ENCODE measurements around the gene TSPAN9. TPM values are rescaled to one million over a fixed set of nuclear protein-coding genes. Genes with fewer than 3 reads are reported as not detected.

TSPAN9 gene
- total RNA-seq, 1 experiment from 2014 or later, result 23.0 TPM

GRCh38 chr12:3160081-3160480 is 82.9 kb downstream of the TSPAN9 start:
- no peak overlapping the region for H3K4me3 ChIP-seq
- no peaks in the 10 kb centered on the region for H3K36me3 ChIP-seq
- H3K9me3 ChIP-seq (replicated peaks), result no peaks in the 10 kb centered on the region
- no peak overlapping the region; the same call in 1 of the 2 replicates for H3K27ac ChIP-seq
- peaks cover 26% of the 10 kb centered on the region for H3K4me1 ChIP-seq (replicated peaks)
- H3K27me3 ChIP-seq (replicated peaks), result no peaks in the 10 kb centered on the region
- DNase-seq (ENCODE audit: low read depth in 1 of 2, low spot score in 2 of 2), result no peak

GRCh38 chr12:3161861-3162260 is 84.7 kb downstream of the TSPAN9 start:
- H3K36me3 ChIP-seq, result no peaks in the 10 kb centered on the region
- H3K27ac ChIP-seq, result no peak overlapping the region
- H3K4me1 ChIP-seq (replicated peaks), result peaks cover 26% of the 10 kb centered on the region
- no peaks in the 10 kb centered on the region for H3K9me3 ChIP-seq (replicated peaks)
- no peaks in the 10 kb centered on the region for H3K27me3 ChIP-seq (replicated peaks)
- H3K4me3 ChIP-seq, result no peak overlapping the region
- DNase-seq (ENCODE audit: low read depth in 1 of 2, low spot score in 2 of 2), result no peak

- no peak overlapping the region for H3K27ac ChIP-seq
- no peaks in the 10 kb centered on the region for H3K36me3 ChIP-seq
- H3K4me3 ChIP-seq, result no peak overlapping the region
- peaks cover 28% of the 10 kb centered on the region for H3K4me1 ChIP-seq (replicated peaks)
- H3K9me3 ChIP-seq (replicated peaks), result no peaks in the 10 kb centered on the region
- DNase-seq (ENCODE audit: low read depth in 1 of 2, low spot score in 2 of 2), result no peak
- H3K27me3 ChIP-seq (replicated peaks), result no peaks in the 10 kb centered on the region
Observed at GRCh38 chr12:3164454-3165077, 87.4 kb downstream of the TSPAN9 start.

- no peak overlapping the region for H3K4me3 ChIP-seq
- no peaks in the 10 kb centered on the region for H3K36me3 ChIP-seq
- DNase-seq (ENCODE audit: low read depth in 1 of 2, low spot score in 2 of 2), result no peak
- H3K27ac ChIP-seq, result no peak overlapping the region
- peaks cover 28% of the 10 kb centered on the region for H3K4me1 ChIP-seq (replicated peaks)
- no peaks in the 10 kb centered on the region for H3K9me3 ChIP-seq (replicated peaks)
- H3K27me3 ChIP-seq (replicated peaks), result no peaks in the 10 kb centered on the region
Observed at GRCh38 chr12:3165078-3165980, 88.2 kb downstream of the TSPAN9 start.

- no peaks in the 10 kb centered on the region for H3K9me3 ChIP-seq (replicated peaks)
- DNase-seq (ENCODE audit: low read depth in 1 of 2, low spot score in 2 of 2), result no peak
- H3K36me3 ChIP-seq, result no peaks in the 10 kb centered on the region
- H3K4me3 ChIP-seq, result no peak overlapping the region
- H3K27me3 ChIP-seq (replicated peaks), result no peaks in the 10 kb centered on the region
- H3K4me1 ChIP-seq (replicated peaks), result peaks cover 44% of the 10 kb centered on the region
- no peak overlapping the region for H3K27ac ChIP-seq
Observed at GRCh38 chr12:3167636-3168035, 90.5 kb downstream of the TSPAN9 start.

GRCh38 chr12:3168223-3169221 is 91.3 kb downstream of the TSPAN9 start:
- H3K4me1 ChIP-seq (replicated peaks), result peaks cover 46% of the 10 kb centered on the region
- DNase-seq (ENCODE audit: low read depth in 1 of 2, low spot score in 2 of 2), result peak; percentile 88 to 92
- no peaks in the 10 kb centered on the region for H3K36me3 ChIP-seq
- no peaks in the 10 kb centered on the region for H3K27me3 ChIP-seq (replicated peaks)
- H3K4me3 ChIP-seq, result no peak overlapping the region
- no peaks in the 10 kb centered on the region for H3K9me3 ChIP-seq (replicated peaks)
- peak overlapping the region; percentile 82 for H3K27ac ChIP-seq

GRCh38 chr12:3170423-3171194 is 93.4 kb downstream of the TSPAN9 start:
- DNase-seq (ENCODE audit: low read depth in 1 of 2, low spot score in 2 of 2), result peak; percentile 81 to 88
- H3K9me3 ChIP-seq (replicated peaks), result no peaks in the 10 kb centered on the region
- H3K27ac ChIP-seq, result peak overlapping the region; percentile 89
- H3K4me1 ChIP-seq (replicated peaks), result peaks cover 51% of the 10 kb centered on the region
- no peaks in the 10 kb centered on the region for H3K36me3 ChIP-seq
- H3K27me3 ChIP-seq (replicated peaks), result no peaks in the 10 kb centered on the region
- no peak overlapping the region for H3K4me3 ChIP-seq

- H3K27ac ChIP-seq, result peak overlapping the region; percentile 89
- no peaks in the 10 kb centered on the region for H3K27me3 ChIP-seq (replicated peaks)
- peaks cover 51% of the 10 kb centered on the region for H3K4me1 ChIP-seq (replicated peaks)
- DNase-seq (ENCODE audit: low read depth in 1 of 2, low spot score in 2 of 2), result no peak
- H3K36me3 ChIP-seq, result no peaks in the 10 kb centered on the region
- H3K9me3 ChIP-seq (replicated peaks), result no peaks in the 10 kb centered on the region
- H3K4me3 ChIP-seq, result no peak overlapping the region
Observed at GRCh38 chr12:3171195-3171591, 94.0 kb downstream of the TSPAN9 start.

- DNase-seq (ENCODE audit: low read depth in 1 of 2, low spot score in 2 of 2), result no peak
- no peak overlapping the region for H3K27ac ChIP-seq
- no peak overlapping the region for H3K4me3 ChIP-seq
- no peaks in the 10 kb centered on the region for H3K27me3 ChIP-seq (replicated peaks)
- no peaks in the 10 kb centered on the region for H3K9me3 ChIP-seq (replicated peaks)
- H3K36me3 ChIP-seq, result no peaks in the 10 kb centered on the region
- H3K4me1 ChIP-seq (replicated peaks), result peaks cover 51% of the 10 kb centered on the region
Observed at GRCh38 chr12:3172124-3173007, 95.2 kb downstream of the TSPAN9 start.

GRCh38 chr12:3173008-3173553 is 95.9 kb downstream of the TSPAN9 start:
- Histone ChIP-seq H3K36me3 (no peaks in the 10 kb centered on the region), H3K4me3 (no peak overlapping the region), H3K27me3 (replicated peaks) (no peaks in the 10 kb centered on the region), H3K27ac (no peak overlapping the region), H3K9me3 (replicated peaks) (no peaks in the 10 kb centered on the region), H3K4me1 (replicated peaks) (peaks cover 50% of the 10 kb centered on the region)
- no peak for DNase-seq (ENCODE audit: low read depth in 1 of 2, low spot score in 2 of 2)

- Histone ChIP-seq H3K9me3 (replicated peaks) (no peaks in the 10 kb centered on the region), H3K27ac (no peak overlapping the region), H3K36me3 (no peaks in the 10 kb centered on the region), H3K4me3 (no peak overlapping the region), H3K27me3 (replicated peaks) (no peaks in the 10 kb centered on the region), H3K4me1 (replicated peaks) (peaks cover 50% of the 10 kb centered on the region)
- DNase-seq (ENCODE audit: low read depth in 1 of 2, low spot score in 2 of 2), result no peak
Observed at GRCh38 chr12:3173912-3174311, 96.7 kb downstream of the TSPAN9 start.

- DNase-seq (ENCODE audit: low read depth in 1 of 2, low spot score in 2 of 2), result no peak
- Histone ChIP-seq H3K9me3 (replicated peaks) (no peaks in the 10 kb centered on the region), H3K36me3 (no peaks in the 10 kb centered on the region)
Observed at GRCh38 chr12:3175238-3175637, 98.1 kb downstream of the TSPAN9 start.

More at GRCh38 chr12:3175238-3175637, 98.1 kb downstream of the TSPAN9 start:
- Histone ChIP-seq H3K27ac (no peak overlapping the region), H3K4me3 (no peak overlapping the region), H3K27me3 (replicated peaks) (no peaks in the 10 kb centered on the region), H3K4me1 (replicated peaks) (peaks cover 47% of the 10 kb centered on the region)

Data from SJSA1 (cell line).